Stimulated activated CD8-positive, alpha-beta memory T cell treated with anti-CD3 and anti-CD28 coated beads, Interleukin-4, amount 100 ng/mL, for 1 hour (primary cell): ENCODE data around the gene PEX14.

Experiments
- DNase-seq, 2 donors: peaks; one replicate each; pipeline ENCODE4 v3.0.0-alpha.2; 2020; ENCODE audit warnings: low read depth in 2 of 2, low spot score in 1 of 2

PEX14 gene

GRCh38 chr1:10631121-10631810 lies 156.5 kb downstream of the PEX14 start:
- no peak for DNase-seq

GRCh38 chr1:10631811-10632593 lies 157.3 kb downstream of the PEX14 start:
- no peak for DNase-seq

- DNase-seq = no peak
Observed at GRCh38 chr1:10632691-10633090, 157.9 kb downstream of the PEX14 start.

- no peak for DNase-seq
Observed at GRCh38 chr1:10633416-10633815, 158.7 kb downstream of the PEX14 start.

GRCh38 chr1:10634075-10634427 lies 159.3 kb downstream of the PEX14 start:
- no peak for DNase-seq

GRCh38 chr1:10634428-10635084 lies 159.8 kb downstream of the PEX14 start:
- no peak for DNase-seq

- no peak for DNase-seq
Observed at GRCh38 chr1:10635085-10635896, 160.5 kb downstream of the PEX14 start.

- DNase-seq = no peak
Observed at GRCh38 chr1:10635992-10636391, 161.2 kb downstream of the PEX14 start.

GRCh38 chr1:10637400-10637799 lies 162.7 kb downstream of the PEX14 start:
- DNase-seq = no peak

GRCh38 chr1:10637834-10638558 lies 163.2 kb downstream of the PEX14 start:
- DNase-seq = no peak

- no peak for DNase-seq
Observed at GRCh38 chr1:10638559-10639005, 163.8 kb downstream of the PEX14 start.

- no peak for DNase-seq
Observed at GRCh38 chr1:10639011-10639774, 164.4 kb downstream of the PEX14 start.

GRCh38 chr1:10639775-10640578 lies 165.2 kb downstream of the PEX14 start:
- no peak for DNase-seq

GRCh38 chr1:10640843-10641553 lies 166.2 kb downstream of the PEX14 start:
- DNase-seq = no peak

GRCh38 chr1:10641976-10642375 lies 167.2 kb downstream of the PEX14 start:
- DNase-seq = no peak

GRCh38 chr1:10642403-10643080 lies 167.8 kb downstream of the PEX14 start:
- no peak for DNase-seq

GRCh38 chr1:10643607-10644306 lies 169.0 kb downstream of the PEX14 start:
- no peak for DNase-seq
